SU-DHL-6 (cell line): ENCODE data around the gene COPE.
"Not testable (repeated sequence)": the region's sequence is repeated elsewhere in the genome, so short reads cannot be mapped to it uniquely, and the experiment has no call there.

Experiments used
- H2AFZ ChIP-seq: fragments of 200-600 bp; sonication (generic); 2 replicates; pipeline ENCODE4 v1.6.1; 2014; ENCODE audit warnings: low read depth, mild to moderate bottlenecking, moderate library complexity, mixed read lengths, antibody characterized with exemption, low read length; ENCODE audit not compliant: severe bottlenecking
- H3F3A ChIP-seq: fragments of 200-600 bp; shearing (Covaris generic); 2 replicates; pipeline ENCODE4 v1.6.0; 2016; ENCODE audit warnings: antibody characterized with exemption, mild to moderate bottlenecking; ENCODE audit not compliant: insufficient read depth
- H3K27ac ChIP-seq: fragments of 200-600 bp; sonication (generic); 2 replicates; pipeline ENCODE4 v1.5.1; 2016; ENCODE audit warnings: low read depth, mild to moderate bottlenecking, low read length, moderate library complexity, mixed read lengths
- H3K27me3 ChIP-seq: fragments of 200-600 bp; sonication (generic), shearing (Covaris generic); 2 replicates; pipeline ENCODE4 v1.6.0; 2014; ENCODE audit warnings: mild to moderate bottlenecking, low read length
- H3K36me3 ChIP-seq: fragments of 200-600 bp; sonication (generic); 2 replicates; pipeline ENCODE4 v1.6.1; 2014; ENCODE audit warnings: mild to moderate bottlenecking, low read length, mixed read lengths
- H3K4me2 ChIP-seq: fragments of 300-600, 200-600 bp; shearing (Covaris generic), sonication (generic); 2 replicates; pipeline ENCODE4 v1.6.0; 2014; ENCODE audit warnings: low read length, low read depth, mild to moderate bottlenecking; ENCODE audit not compliant: poor library complexity, severe bottlenecking
- H3K4me3 ChIP-seq: fragments of 200-600 bp; sonication (generic); 2 replicates; pipeline ENCODE4 v1.5.1; 2014; ENCODE audit warnings: antibody characterized with exemption, low read length, mild to moderate bottlenecking, mixed read lengths; ENCODE audit not compliant: insufficient read depth, poor library complexity, severe bottlenecking
- H3K79me2 ChIP-seq: fragments of 200-600 bp; sonication (generic); 2 replicates; pipeline ENCODE4 v1.6.1; 2014; ENCODE audit warnings: mild to moderate bottlenecking, low read length, moderate library complexity; ENCODE audit not compliant: insufficient read depth
- H3K9ac ChIP-seq: fragments of 200-600 bp; sonication (generic); 2 replicates; pipeline ENCODE4 v1.7.0; 2014; ENCODE audit warnings: mild to moderate bottlenecking, low read length
- H3K9me2 ChIP-seq: fragments of 200-600 bp; sonication (generic); replicated peaks from 2 replicates; pipeline ENCODE4 v1.6.1; 2014; ENCODE audit warnings: low read length; ENCODE audit not compliant: insufficient read depth
- H3K9me3 ChIP-seq: fragments of 200-600 bp; sonication (generic); 2 replicates; pipeline ENCODE4 v1.6.1; 2014; ENCODE audit warnings: low read length, mixed read lengths; ENCODE audit not compliant: insufficient read depth
- H4K20me1 ChIP-seq: fragments of 200-600 bp; sonication (generic); 2 replicates; pipeline ENCODE4 v1.6.1; 2014; ENCODE audit warnings: low read depth, mild to moderate bottlenecking, antibody characterized with exemption, low read length, moderate library complexity, mixed read lengths
- EZH2phosphoT487 ChIP-seq: fragments of 200-600 bp; sonication (generic), shearing (Covaris generic); conservative IDR thresholded peaks from 2 replicates; pipeline ENCODE4 v1.6.1; 2018; ENCODE audit warnings: mild to moderate bottlenecking, antibody characterized with exemption, low read length, moderate library complexity, mixed read lengths
- TF ChIP-seq, protein P1 (sequence below): fragments of 200-600 bp; sonication (generic); IDR thresholded peaks from one replicate; pipeline ENCODE4 v1.5.1; 2017; ENCODE audit warnings: antibody characterized with exemption, mild to moderate bottlenecking, low read length, moderate library complexity; ENCODE audit not compliant: insufficient read depth, poor library complexity, severe bottlenecking

COPE gene

GRCh38 chr19:18955042-18955441 lies 35.9 kb upstream of the COPE start:
- Histone ChIP-seq H3K9me2 (no peaks in the 10 kb centered on the region), H3K27me3 (no peaks in the 10 kb centered on the region), H3K79me2 (no peaks in the 10 kb centered on the region), H3K4me3 (no peak overlapping the region), H3F3A (no peaks in the 10 kb centered on the region), H3K4me2 (no peak overlapping the region), H2AFZ (no peak overlapping the region), H3K36me3 (no peaks in the 10 kb centered on the region), H3K27ac (no peak overlapping the region), H3K9me3 (no peaks in the 10 kb centered on the region), H3K9ac (no peak overlapping the region), H4K20me1 (no peaks in the 10 kb centered on the region)
- TF ChIP-seq EZH2phosphoT487: no peak
- TF ChIP-seq, protein P1, sequence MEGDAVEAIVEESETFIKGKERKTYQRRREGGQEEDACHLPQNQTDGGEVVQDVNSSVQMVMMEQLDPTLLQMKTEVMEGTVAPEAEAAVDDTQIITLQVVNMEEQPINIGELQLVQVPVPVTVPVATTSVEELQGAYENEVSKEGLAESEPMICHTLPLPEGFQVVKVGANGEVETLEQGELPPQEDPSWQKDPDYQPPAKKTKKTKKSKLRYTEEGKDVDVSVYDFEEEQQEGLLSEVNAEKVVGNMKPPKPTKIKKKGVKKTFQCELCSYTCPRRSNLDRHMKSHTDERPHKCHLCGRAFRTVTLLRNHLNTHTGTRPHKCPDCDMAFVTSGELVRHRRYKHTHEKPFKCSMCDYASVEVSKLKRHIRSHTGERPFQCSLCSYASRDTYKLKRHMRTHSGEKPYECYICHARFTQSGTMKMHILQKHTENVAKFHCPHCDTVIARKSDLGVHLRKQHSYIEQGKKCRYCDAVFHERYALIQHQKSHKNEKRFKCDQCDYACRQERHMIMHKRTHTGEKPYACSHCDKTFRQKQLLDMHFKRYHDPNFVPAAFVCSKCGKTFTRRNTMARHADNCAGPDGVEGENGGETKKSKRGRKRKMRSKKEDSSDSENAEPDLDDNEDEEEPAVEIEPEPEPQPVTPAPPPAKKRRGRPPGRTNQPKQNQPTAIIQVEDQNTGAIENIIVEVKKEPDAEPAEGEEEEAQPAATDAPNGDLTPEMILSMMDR: no peak

GRCh38 chr19:18954094-18954493 lies 34.9 kb upstream of the COPE start:
- no peak overlapping the region for H3K4me2 ChIP-seq

DNA sequence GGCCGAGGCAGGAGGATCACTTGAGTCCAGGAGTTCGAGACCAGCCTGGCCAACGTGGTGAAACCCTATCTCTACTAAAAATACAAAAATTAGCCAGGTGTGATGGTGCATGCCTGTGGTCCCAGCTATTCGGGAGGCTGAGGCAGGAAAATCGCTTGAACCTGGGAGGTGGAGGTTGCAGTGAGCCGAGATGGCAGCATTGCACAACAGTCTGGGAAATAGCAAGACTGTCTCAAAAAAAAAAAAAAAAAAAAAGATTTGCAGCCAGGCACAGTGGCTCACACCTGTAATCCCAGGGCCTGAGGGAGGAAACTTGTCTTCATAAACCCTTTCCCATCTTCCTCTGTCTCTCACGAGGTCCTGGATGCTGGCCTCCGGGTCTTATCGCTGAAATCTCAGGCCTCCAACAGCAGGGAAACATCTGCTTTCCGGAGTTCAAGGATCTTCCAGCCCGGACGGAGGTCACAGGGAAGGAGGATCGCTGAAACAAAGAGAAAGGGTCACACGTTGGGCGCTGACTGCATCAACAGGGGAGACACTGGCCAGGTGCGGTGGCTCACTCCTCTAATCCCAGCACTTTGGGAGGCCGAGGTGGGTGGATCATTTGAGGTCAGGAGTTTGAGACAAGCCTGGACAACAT lies 33.3 kb upstream of the COPE start:
- not testable (repeated sequence) for H3F3A ChIP-seq, H3K9ac ChIP-seq, H3K27me3 ChIP-seq, H2AFZ ChIP-seq, H3K9me2 ChIP-seq, H4K20me1 ChIP-seq, H3K4me2 ChIP-seq, H3K9me3 ChIP-seq, H3K79me2 ChIP-seq, H3K27ac ChIP-seq, H3K36me3 ChIP-seq, H3K4me3 ChIP-seq

More at GRCh38 chr19:18954094-18954493, 34.9 kb upstream of the COPE start:
- no peak for TF ChIP-seq EZH2phosphoT487
- TF ChIP-seq, protein P1: no peak
- Histone ChIP-seq H3K27ac (no peak overlapping the region), H2AFZ (no peak overlapping the region), H3F3A (peaks cover 4% of the 10 kb centered on the region; the same call in 1 of the 2 replicates), H3K4me3 (no peak overlapping the region), H3K9ac (no peak overlapping the region), H3K27me3 (no peaks in the 10 kb centered on the region), H3K9me3 (no peaks in the 10 kb centered on the region), H3K36me3 (no peaks in the 10 kb centered on the region), H3K79me2 (no peaks in the 10 kb centered on the region), H3K9me2 (no peaks in the 10 kb centered on the region), H4K20me1 (no peaks in the 10 kb centered on the region)

DNA sequence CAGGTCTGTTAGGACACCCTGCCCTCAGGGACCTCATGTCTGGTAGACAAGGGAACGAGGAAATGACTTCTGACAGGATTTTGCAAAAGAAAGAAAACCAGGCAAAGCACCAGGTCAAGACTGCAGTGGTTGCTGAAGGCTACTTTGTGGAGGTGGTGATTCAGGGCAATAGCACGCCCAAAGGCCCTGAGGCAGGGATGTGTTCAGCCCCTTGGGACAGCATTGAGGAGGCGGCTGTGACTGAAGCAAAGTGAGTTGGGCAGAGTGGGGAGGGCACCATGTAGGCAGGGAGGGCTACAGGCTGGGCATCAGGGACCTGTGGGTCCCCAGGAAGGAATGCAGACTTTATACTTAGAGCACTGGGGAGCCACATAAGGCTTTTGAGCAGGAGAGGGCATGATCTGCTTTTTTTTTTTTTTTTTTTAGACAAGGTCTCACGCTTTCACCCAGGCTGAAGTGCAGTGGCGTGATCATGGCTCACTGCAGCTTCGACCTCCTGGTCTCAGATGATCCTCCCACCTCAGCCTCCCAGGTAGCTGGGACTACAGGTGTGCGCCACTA lies 32.6 kb upstream of the COPE start:
- Histone ChIP-seq H4K20me1 (no peaks in the 10 kb centered on the region), H3K36me3 (no peaks in the 10 kb centered on the region), H3K9me2 (no peaks in the 10 kb centered on the region), H3K9ac (no peak overlapping the region), H3K4me2 (no peak overlapping the region), H3K4me3 (no peak overlapping the region), H3K27ac (no peak overlapping the region), H3K9me3 (no peaks in the 10 kb centered on the region), H3K79me2 (no peaks in the 10 kb centered on the region), H3F3A (peaks cover 8% of the 10 kb centered on the region), H2AFZ (no peak overlapping the region), H3K27me3 (no peaks in the 10 kb centered on the region)
- TF ChIP-seq, protein P1: no peak
